B cell (primary cell): Measurements from ENCODE around the gene HSD17B14.
"Not testable (repeated sequence)": the region's sequence is repeated elsewhere in the genome, so short reads cannot be mapped to it uniquely, and the experiment has no call there.

Experiments
- CTCF ChIP-seq: fragments of 200-600 bp; IDR thresholded peaks from one replicate; pipeline ENCODE4 v1.8.0; 2022; ENCODE audit warnings: antibody characterized with exemption, mild to moderate bottlenecking
- EZH2 ChIP-seq: IDR thresholded peaks from 2 replicates; pipeline ENCODE4 v1.6.1; 2012; ENCODE audit warnings: borderline replicate concordance, low read depth, mild to moderate bottlenecking, moderate library complexity, low read length; ENCODE audit not compliant: insufficient read depth, poor library complexity, severe bottlenecking

GRCh38 chr19:48768171-48768753 lies 68.0 kb downstream of the HSD17B14 start:
- not testable (repeated sequence) for TF ChIP-seq EZH2, CTCF
